Kidney epithelial cell (primary cell): Measurements from ENCODE around the gene DSCAML1. TPM values are rescaled to one million over a fixed set of nuclear protein-coding genes. Genes with fewer than 3 reads are reported as not detected.

Experiments used
- DNase-seq: peaks from one replicate; pipeline ENCODE4 v3.0.0-alpha.2; 2010; ENCODE audit warnings: low read depth
- H3K27me3 ChIP-seq: 2 replicates; pipeline ENCODE4 v1.6.0; 2011; ENCODE audit warnings: low read length; ENCODE audit not compliant: control insufficient read depth, insufficient read depth
- H3K36me3 ChIP-seq: 2 replicates; pipeline ENCODE4 v1.5.1; 2011; ENCODE audit warnings: low read length; ENCODE audit not compliant: control insufficient read depth, insufficient read depth
- H3K4me3 ChIP-seq: 2 replicates; pipeline ENCODE4 v1.5.1; 2011; ENCODE audit warnings: low read depth, mild to moderate bottlenecking, control low read depth, low read length
- CTCF ChIP-seq: IDR thresholded peaks from 2 replicates; pipeline ENCODE4 v1.5.1; 2011; ENCODE audit warnings: mild to moderate bottlenecking, moderate library complexity, low read length, control low read depth, inconsistent platforms; ENCODE audit not compliant: insufficient read depth, poor library complexity, severe bottlenecking
- total RNA-seq: library from RNA; depleted of rRNA; stranded (reverse); fragments of >200 nt; gene quantifications from 2 replicates; pipeline ENCODE4 v1.2.3, GENCODE V29; 2015

The DSCAML1 gene
- total RNA-seq, 1 donor from 2014 or later, result 3.1 TPM

- Histone ChIP-seq H3K27me3 (peaks cover 9% of the 10 kb centered on the region), H3K4me3 (no peak overlapping the region), H3K36me3 (no peaks in the 10 kb centered on the region)
- DNase-seq, result no peak
- TF ChIP-seq CTCF, result no peak
Measured at GRCh38 chr11:117759305-117759704, 37.7 kb downstream of the DSCAML1 start.

GRCh38 chr11:117754030-117754429 lies 43.0 kb downstream of the DSCAML1 start:
- H3K36me3 ChIP-seq, result no peaks in the 10 kb centered on the region
- peaks cover 22% of the 10 kb centered on the region for H3K27me3 ChIP-seq
- H3K4me3 ChIP-seq, result no peak overlapping the region
- DNase-seq, result no peak
- TF ChIP-seq CTCF, result no peak

- Histone ChIP-seq H3K4me3 (no peak overlapping the region), H3K36me3 (no peaks in the 10 kb centered on the region), H3K27me3 (peaks cover 26% of the 10 kb centered on the region)
- no peak for DNase-seq
- TF ChIP-seq CTCF, result no peak
Measured at GRCh38 chr11:117752721-117753237, 44.2 kb downstream of the DSCAML1 start.

GRCh38 chr11:117752071-117752470 lies 44.9 kb downstream of the DSCAML1 start:
- no peak for TF ChIP-seq CTCF

GRCh38 chr11:117750916-117751662 lies 45.9 kb downstream of the DSCAML1 start:
- Histone ChIP-seq H3K27me3 (peaks cover 23% of the 10 kb centered on the region), H3K36me3 (no peaks in the 10 kb centered on the region), H3K4me3 (no peak overlapping the region)
- no peak for TF ChIP-seq CTCF
- no peak for DNase-seq

More at GRCh38 chr11:117752071-117752470, 44.9 kb downstream of the DSCAML1 start:
- no peak overlapping the region for H3K4me3 ChIP-seq
- H3K27me3 ChIP-seq, result peaks cover 28% of the 10 kb centered on the region
- no peaks in the 10 kb centered on the region for H3K36me3 ChIP-seq
- DNase-seq, result no peak
